CD14-positive monocyte (primary cell): Measurements from ENCODE around the gene BLM. TPM values are rescaled to one million over a fixed set of nuclear protein-coding genes. Genes with fewer than 3 reads are reported as not detected.
"Not testable (repeated sequence)": the region's sequence is repeated elsewhere in the genome, so short reads cannot be mapped to it uniquely, and the experiment has no call there.

ENCODE experiments used
- DNase-seq, 3 donors: peaks; one replicate each; pipeline ENCODE4 v3.0.0-alpha.2; 2011 to 2022
- H2AFZ ChIP-seq: 2 replicates; pipeline ENCODE4 v1.6.0; 2012; ENCODE audit warnings: mild to moderate bottlenecking, low read depth, low read length, inconsistent platforms; ENCODE audit not compliant: insufficient read depth, poor library complexity, severe bottlenecking
- H3K27ac ChIP-seq, 2 donors: 1 replicate in 1 of 2; 2 replicates in 1 of 2; pipeline ENCODE4 v1.5.1; 2012 to 2013; ENCODE audit warnings: low read length in 2 of 2, control low read depth in 1 of 2, inconsistent platforms in 1 of 2, low read depth in 1 of 2, mild to moderate bottlenecking in 1 of 2
- H3K27me3 ChIP-seq, 2 donors: one replicate each; pipeline versions ENCODE4 v1.6.0 to v1.6.1; 2011 to 2013; ENCODE audit warnings: low read length in 2 of 2; ENCODE audit not compliant: control insufficient read depth in 2 of 2, insufficient read depth in 2 of 2
- H3K36me3 ChIP-seq, 2 donors: replicated peaks in 1 of 2; 1 replicate in 1 of 2; 2 replicates in 1 of 2; pipeline versions ENCODE4 v1.5.1 to v1.6.1; 2012 to 2013; ENCODE audit warnings: low read length in 2 of 2, control low read depth in 1 of 2, inconsistent platforms in 1 of 2, mild to moderate bottlenecking in 1 of 2; ENCODE audit not compliant: insufficient read depth in 2 of 2, control insufficient read depth in 1 of 2
- H3K4me1 ChIP-seq, 2 donors: 1 replicate in 1 of 2; 2 replicates in 1 of 2; pipeline versions ENCODE4 v1.5.1 to v1.6.1; 2012 to 2013; ENCODE audit warnings: low read length in 2 of 2, control low read depth in 1 of 2, inconsistent platforms in 1 of 2, mild to moderate bottlenecking in 1 of 2, moderate library complexity in 1 of 2; ENCODE audit not compliant: insufficient read depth in 2 of 2, control insufficient read depth in 1 of 2
- H3K4me2 ChIP-seq: replicated peaks from 2 replicates; pipeline ENCODE3; 2012; ENCODE audit warnings: low read length, moderate library complexity, mild to moderate bottlenecking; ENCODE audit not compliant: poor library complexity, severe bottlenecking; ENCODE audit errors: extremely low read depth
- H3K4me3 ChIP-seq, 3 experiments: fragments of 200-600 bp in 1 of 3; sonication (generic) in 1 of 3; replicated peaks in 1 of 3; 1 replicate in 2 of 3; 2 replicates in 1 of 3; pipeline ENCODE4 v1.5.1; 2011 to 2013; ENCODE audit warnings: low read length in 3 of 3, mild to moderate bottlenecking in 3 of 3, control low read depth in 2 of 3, low read depth in 2 of 3, inconsistent platforms in 1 of 3, moderate library complexity in 1 of 3
- H3K79me2 ChIP-seq: 2 replicates; pipeline ENCODE4 v1.6.0; 2012; ENCODE audit warnings: mild to moderate bottlenecking, control low read depth, inconsistent platforms, low read length, moderate library complexity; ENCODE audit not compliant: insufficient read depth
- H3K9ac ChIP-seq: 2 replicates; pipeline ENCODE4 v1.6.0; 2017; ENCODE audit warnings: low read length, mild to moderate bottlenecking; ENCODE audit not compliant: insufficient read depth, poor library complexity, severe bottlenecking
- H3K9me3 ChIP-seq, 2 donors: replicated peaks in 1 of 2; 1 replicate in 1 of 2; 2 replicates in 1 of 2; pipeline versions ENCODE4 v1.5.1 to v1.6.1; 2012 to 2013; ENCODE audit warnings: low read length in 2 of 2, control low read depth in 1 of 2; ENCODE audit not compliant: control insufficient read depth in 1 of 2, insufficient read depth in 1 of 2
- H4K20me1 ChIP-seq: 2 replicates; pipeline ENCODE4 v1.6.0; 2012; ENCODE audit warnings: mild to moderate bottlenecking, low read length, control low read depth, moderate library complexity; ENCODE audit not compliant: insufficient read depth
- H3K27ac Mint-ChIP-seq, 7 donors: one replicate each; pipeline ENCODE4 v1.8.0; 2020; ENCODE audit warnings: mild to moderate bottlenecking in 7 of 7, mixed read lengths in 7 of 7, moderate library complexity in 6 of 7, inconsistent platforms in 2 of 7
- H3K27me3 Mint-ChIP-seq, 3 donors: one replicate each; pipeline ENCODE4 v1.8.0; 2021 to 2022; ENCODE audit warnings: low read depth in 3 of 3, mild to moderate bottlenecking in 3 of 3, mixed read lengths in 3 of 3, moderate library complexity in 3 of 3, inconsistent platforms in 1 of 3
- H3K36me3 Mint-ChIP-seq, 2 donors: one replicate each; pipeline ENCODE4 v1.8.0; 2020; ENCODE audit warnings: mixed read lengths in 2 of 2, inconsistent platforms in 1 of 2, mild to moderate bottlenecking in 1 of 2
- H3K4me1 Mint-ChIP-seq: one replicate; pipeline ENCODE4 v1.8.0; 2020; ENCODE audit warnings: mild to moderate bottlenecking, mixed read lengths
- H3K4me3 Mint-ChIP-seq, 2 donors: one replicate each; pipeline ENCODE4 v1.8.0; 2020; ENCODE audit warnings: mild to moderate bottlenecking in 2 of 2, mixed read lengths in 2 of 2, moderate library complexity in 1 of 2
- H3K9me3 Mint-ChIP-seq, 7 donors: one replicate each; pipeline ENCODE4 v1.8.0; 2020 to 2022; ENCODE audit warnings: mixed read lengths in 7 of 7, mild to moderate bottlenecking in 6 of 7, moderate library complexity in 6 of 7, inconsistent platforms in 2 of 7
- CTCF ChIP-seq: fragments of 200-600 bp; IDR thresholded peaks from one replicate; pipeline ENCODE4 v1.8.0; 2022; ENCODE audit warnings: antibody characterized with exemption, mild to moderate bottlenecking
- WGBS: methylation state at CpG from one replicate; pipeline ENCODE4 v1.1.5; 2013; ENCODE audit warnings: missing lambda C conversion rate; ENCODE audit not compliant: insufficient coverage; 5-methylcytosine and 5-hydroxymethylcytosine counted together
- intact Hi-C, 2 donors: fragments of 100-400 bp; cut with micrococcal nuclease; formaldehyde crosslinking; loops; one replicate each; pipeline versions ENCODE4 v1.15.0 to v1.15.1; 2023
- polyA plus RNA-seq, 3 donors: library from polyadenylated mRNA; depleted of rRNA in 1 of 3; unstranded in 2 of 3; stranded (reverse) in 1 of 3; fragments of 300-500 nt in 2 of 3; fragments of >200 nt in 1 of 3; fragmentation: Illumina TruSeq in 2 of 3; gene quantifications; 1 replicate in 2 of 3; 2 replicates in 1 of 3; pipeline ENCODE4 v1.2.3, GENCODE V29; 2012 to 2021

The BLM gene
- polyA plus RNA-seq, 3 donors = 0.69 to 2.3 (median 1.2) TPM

DNA sequence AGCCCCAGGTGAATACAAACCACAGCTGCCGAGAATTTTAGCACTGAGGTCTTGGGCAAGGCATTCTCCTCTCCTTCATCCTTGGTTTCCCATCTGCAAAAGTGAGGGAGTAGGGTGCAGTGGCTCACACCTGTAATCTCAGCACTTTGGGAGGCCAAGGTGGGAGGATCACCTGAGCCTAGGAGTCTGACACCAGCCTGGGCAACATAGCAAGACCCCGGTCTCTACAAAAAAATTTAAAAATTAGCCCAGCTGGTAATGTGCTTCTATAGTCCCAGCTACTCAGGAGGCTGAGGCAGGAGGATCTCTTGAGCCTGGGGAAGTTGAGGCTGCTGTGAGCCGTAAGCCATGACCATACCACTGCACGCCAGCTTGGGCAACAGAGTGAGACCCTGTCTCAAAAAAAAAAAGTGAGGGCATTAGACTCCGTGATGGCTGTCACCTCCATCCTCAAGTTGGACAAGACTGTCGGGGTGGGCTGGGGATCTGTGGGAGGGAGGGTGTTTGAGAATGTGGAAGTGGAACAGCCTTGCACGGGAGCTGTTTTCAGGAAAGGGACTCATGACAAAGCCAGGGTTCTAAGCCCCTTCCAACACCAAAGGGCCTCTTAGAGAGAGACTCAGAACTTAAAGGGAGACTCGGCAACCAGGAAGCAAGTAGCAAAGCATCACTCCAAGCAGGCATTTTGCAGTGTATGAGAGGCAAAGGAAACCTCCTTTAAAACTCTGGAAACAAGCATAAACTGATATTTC is 105.2 kb downstream of the BLM start:
- DNase-seq = no peak
- H3K27ac ChIP-seq = no peak overlapping the region
- no peaks in the 10 kb centered on the region for H4K20me1 ChIP-seq
- Mint-ChIP-seq H3K27ac (peak overlapping the region in 1 of 7 donors; percentile 8), H3K27me3 (peaks cover 2 to 7% (median 4%) of the 10 kb centered on the region in 3 donors), H3K4me3 (no peak overlapping the region), H3K9me3 (peaks cover 0 to 5% (median 2%) of the 10 kb centered on the region in 7 donors), H3K36me3 (peaks cover 0 to 3% of the 10 kb centered on the region in 2 donors), H3K4me1 (peaks cover 39% of the 10 kb centered on the region)
- no peak overlapping the region for H3K9ac ChIP-seq
- peaks cover 27 to 45% of the 10 kb centered on the region in 2 donors for H3K4me1 ChIP-seq
- no peak overlapping the region for H2AFZ ChIP-seq
- H3K9me3 ChIP-seq = no peaks in the 10 kb centered on the region
- WGBS = 95% methylated on average over 4 of the region's 8 CpGs
- H3K4me3 ChIP-seq = no peak overlapping the region
- H3K79me2 ChIP-seq = no peaks in the 10 kb centered on the region
- TF ChIP-seq CTCF = no peak
- no peaks in the 10 kb centered on the region for H3K27me3 ChIP-seq
- intact Hi-C loops = no loop called here
- H3K4me2 ChIP-seq = no peak overlapping the region
- H3K36me3 ChIP-seq = no peaks in the 10 kb centered on the region

- peaks cover 28% of the 10 kb centered on the region for H3K4me1 Mint-ChIP-seq
- no peaks in the 10 kb centered on the region for H3K9me3 ChIP-seq
- H4K20me1 ChIP-seq = no peaks in the 10 kb centered on the region
- no peak overlapping the region for H3K4me3 Mint-ChIP-seq
- H3K27me3 Mint-ChIP-seq = peaks cover 2 to 7% (median 2%) of the 10 kb centered on the region in 3 donors
- TF ChIP-seq CTCF = no peak
- no peak overlapping the region for H3K4me3 ChIP-seq
- H3K79me2 ChIP-seq = no peaks in the 10 kb centered on the region
- H3K9me3 Mint-ChIP-seq = peaks cover 0 to 5% (median 2%) of the 10 kb centered on the region in 7 donors
- H3K27ac ChIP-seq = no peak overlapping the region
- 97% methylated on average over 7 of the region's 7 CpGs for WGBS
- no peaks in the 10 kb centered on the region for H3K36me3 ChIP-seq
- H3K4me1 ChIP-seq = peaks cover 19 to 38% of the 10 kb centered on the region in 2 donors
- intact Hi-C loops = no loop called here
- H3K9ac ChIP-seq = no peak overlapping the region
- H2AFZ ChIP-seq = no peak overlapping the region
- peaks cover 0 to 3% of the 10 kb centered on the region in 2 donors for H3K36me3 Mint-ChIP-seq
- peak overlapping the region in 2 of 7 donors; percentile 58 to 59 for H3K27ac Mint-ChIP-seq
- no peak overlapping the region for H3K4me2 ChIP-seq
- DNase-seq = no peak
- H3K27me3 ChIP-seq = no peaks in the 10 kb centered on the region
Observed at GRCh38 chr15:90823455-90823974, 106.4 kb downstream of the BLM start.

GRCh38 chr15:90825115-90825899 is 108.2 kb downstream of the BLM start:
- intact Hi-C loops = not testable (repeated sequence)
- 92% methylated on average over 32 of the region's 49 CpGs for WGBS

More at GRCh38 chr15:90825115-90825899, 108.2 kb downstream of the BLM start:
- H3K4me3 Mint-ChIP-seq, H4K20me1 ChIP-seq, H3K79me2 ChIP-seq, H3K9me3 Mint-ChIP-seq, H3K4me2 ChIP-seq, H3K27ac ChIP-seq, H3K36me3 ChIP-seq, H3K36me3 Mint-ChIP-seq, H2AFZ ChIP-seq, H3K9me3 ChIP-seq, DNase-seq, H3K27me3 ChIP-seq, H3K9ac ChIP-seq, H3K27me3 Mint-ChIP-seq, H3K4me3 ChIP-seq: not testable (repeated sequence)
- peaks cover 31 to 42% of the 10 kb centered on the region in 2 donors for H3K4me1 ChIP-seq
- Mint-ChIP-seq H3K27ac (peak overlapping the region in 2 of 7 donors; percentile 3 to 78), H3K4me1 (peaks cover 33% of the 10 kb centered on the region)
